Calu3 (cell line): ENCODE measurements around the gene PAX4. TPM values are rescaled to one million over a fixed set of nuclear protein-coding genes. Genes with fewer than 3 reads are reported as not detected.

Source experiments
- Bru-seq: library from RNA; stranded (reverse); fragments of 400-500 nt; gene quantifications from one replicate; lab custom pipeline; 2021; lab: Mats Ljungman, UMichigan
- BruChase-seq, 2 experiments: library from RNA; stranded (reverse); fragments of 400-500 nt; gene quantifications; one replicate each; lab custom pipeline; 2021; lab: Mats Ljungman, UMichigan
- BruUV-seq: library from RNA; stranded (reverse); fragments of 400-500 nt; replicated peaks from 2 replicates; lab custom pipeline; 2021; lab: Mats Ljungman, UMichigan
- CTCF ChIA-PET: fragments of 300-600 bp; sonication (Branson Sonifier 250); formaldehyde crosslinking; loops from one replicate; lab custom pipeline; 2022; ENCODE audit warnings: antibody characterized with exemption; lab: Charles Lee
- DNase-seq: peaks from one replicate; pipeline ENCODE4 v3.0.0; 2022
- H3K27ac Mint-ChIP-seq: one replicate; pipeline ENCODE4 v1.8.0; 2022; ENCODE audit warnings: mixed read lengths; ENCODE audit not compliant: unreplicated experiment
- H3K27me3 Mint-ChIP-seq: one replicate; pipeline ENCODE4 v1.8.0; 2022; ENCODE audit warnings: mixed read lengths; ENCODE audit not compliant: unreplicated experiment
- H3K36me3 Mint-ChIP-seq: one replicate; pipeline ENCODE4 v1.8.0; 2022; ENCODE audit warnings: mild to moderate bottlenecking, moderate library complexity, mixed read lengths; ENCODE audit not compliant: insufficient read depth, unreplicated experiment
- H3K4me1 Mint-ChIP-seq: one replicate; pipeline ENCODE4 v1.8.0; 2022; ENCODE audit warnings: mild to moderate bottlenecking, low read depth, mixed read lengths; ENCODE audit not compliant: unreplicated experiment
- H3K4me3 Mint-ChIP-seq: one replicate; pipeline ENCODE4 v1.8.0; 2022; ENCODE audit warnings: mild to moderate bottlenecking, low read depth, moderate library complexity, mixed read lengths; ENCODE audit not compliant: unreplicated experiment
- H3K9me3 Mint-ChIP-seq: one replicate; pipeline ENCODE4 v1.8.0; 2022; ENCODE audit warnings: low read depth, mixed read lengths; ENCODE audit not compliant: unreplicated experiment
- CTCF ChIP-seq: fragments of 200-600 bp; IDR thresholded peaks from one replicate; pipeline ENCODE4 v1.8.0; 2022; ENCODE audit warnings: antibody characterized with exemption; ENCODE audit not compliant: unreplicated experiment
- intact Hi-C: fragments of 100-400 bp; cut with micrococcal nuclease; formaldehyde crosslinking; loops from one replicate; pipeline ENCODE4 v1.10.0; 2022; ENCODE audit not compliant: unreplicated experiment
- long read RNA-seq: library from polyadenylated mRNA; stranded (forward); transcript quantifications from one replicate; pipeline ENCODE4 v2.0.0, GENCODE V29; 2022
- total RNA-seq: library from RNA; stranded (reverse); gene quantifications from 2 replicates; pipeline ENCODE4 v1.2.3, GENCODE V29; 2022

Gene PAX4
- total RNA-seq (not detected in 2 replicates), Bru-seq, nascent RNA (not detected), BruChase-seq, experiment 1, labeled RNA remaining after a 6-hour chase (not detected), BruChase-seq, experiment 2, labeled RNA remaining after a 2-hour chase (not detected)
- long read RNA-seq, result 0 reads

- CTCF ChIA-PET, result interaction anchor here (1.1 kb wide), 1 partner anchor 10 kb away, joined by 4 read pairs; no protein-coding TSS in a partner anchor
- no peaks in the 10 kb centered on the region for H3K36me3 Mint-ChIP-seq
- H3K27ac Mint-ChIP-seq, result no peak within 1 kb of the TSS
- no TSS peak for BruUV-seq
- DNase-seq, result no peak
- intact Hi-C loops, result no loop called here
- H3K4me1 Mint-ChIP-seq, result no peaks in the 10 kb centered on the region
- H3K9me3 Mint-ChIP-seq, result no peaks in the 10 kb centered on the region
- TF ChIP-seq CTCF, result no peak
- peaks cover 100% of the 10 kb centered on the region for H3K27me3 Mint-ChIP-seq
- H3K4me3 Mint-ChIP-seq, result no peak within 1 kb of the TSS
Observed at GRCh38 chr7:127618042-127618441, at the start of gene PAX4. Gene PAX4, minus strand, starts transcription at chr7:127618142. Its CDS starts 2,214 bp downstream, at chr7:127615928.

DNA sequence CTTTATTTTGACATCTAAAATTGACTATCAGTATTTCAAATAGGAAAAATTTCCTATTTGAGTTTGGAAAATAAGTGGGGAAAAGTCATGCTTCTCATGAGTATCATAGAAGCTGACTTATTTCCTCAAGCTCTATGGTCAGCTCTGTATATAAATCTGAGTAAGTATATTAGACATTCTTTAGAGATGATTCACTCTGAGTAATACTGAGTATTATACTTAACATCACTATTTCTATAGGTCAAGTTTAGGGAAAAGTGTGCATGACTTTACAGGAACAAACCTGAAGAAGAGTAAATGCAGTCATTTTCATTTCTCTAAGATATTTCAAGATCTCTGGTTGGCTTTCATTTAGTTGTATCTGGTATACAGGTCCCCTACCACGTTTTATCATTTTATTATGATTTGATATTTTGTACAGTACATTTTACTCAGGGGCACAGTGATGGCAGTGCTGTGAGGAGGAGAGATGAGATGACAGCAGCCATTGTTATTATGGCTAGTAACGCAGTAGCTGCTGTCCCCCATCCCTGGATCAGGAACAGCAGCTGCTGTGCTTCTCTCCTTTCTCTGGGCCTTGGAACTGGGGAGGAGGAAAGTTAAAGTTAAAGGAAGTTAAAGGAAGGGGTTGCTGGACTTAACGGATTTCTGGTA is 49.2 kb upstream of the PAX4 start:
- no TSS peak for BruUV-seq
- peaks cover 47% of the 10 kb centered on the region for H3K4me1 Mint-ChIP-seq
- H3K4me3 Mint-ChIP-seq, result no peak overlapping the region

DNA sequence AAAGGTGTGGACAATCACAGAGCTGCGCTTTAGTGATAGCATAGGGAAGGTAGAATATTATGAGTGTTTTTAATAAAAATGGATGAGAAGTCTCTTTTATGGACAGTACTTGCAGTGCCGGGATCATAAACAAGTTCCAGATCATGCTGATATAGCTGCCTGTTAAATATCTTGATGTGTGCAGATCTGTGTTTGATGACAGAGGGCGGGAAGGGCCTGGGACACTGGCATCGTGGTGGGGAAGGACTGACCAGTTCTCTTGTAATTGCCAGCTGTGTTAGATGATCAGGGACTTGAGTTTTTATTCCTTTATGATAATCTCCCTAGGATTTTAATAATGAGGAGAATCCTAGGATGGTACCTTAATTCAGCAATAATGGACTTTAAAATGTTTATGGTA is 48.7 kb upstream of the PAX4 start:
- H3K4me1 Mint-ChIP-seq, result peaks cover 49% of the 10 kb centered on the region
- peak overlapping the region; percentile 27 for H3K27ac Mint-ChIP-seq
- BruUV-seq, result no TSS peak
- H3K9me3 Mint-ChIP-seq, result no peaks in the 10 kb centered on the region
- CTCF ChIA-PET, result interaction anchor here (0.7 to 1.6 kb wide), 2 partner anchors 13 to 26 kb away, joined by 3 to 8 read pairs; no protein-coding TSS in a partner anchor
- TF ChIP-seq CTCF, result no peak
- H3K36me3 Mint-ChIP-seq, result peaks cover 38% of the 10 kb centered on the region
- H3K4me3 Mint-ChIP-seq, result no peak overlapping the region
- H3K27me3 Mint-ChIP-seq, result no peaks in the 10 kb centered on the region
- no peak for DNase-seq
- intact Hi-C loops, result no loop called here

More for the DNA sequence above, 49.2 kb upstream of the PAX4 start:
- Mint-ChIP-seq H3K36me3 (peaks cover 32% of the 10 kb centered on the region), H3K27me3 (no peaks in the 10 kb centered on the region), H3K9me3 (no peaks in the 10 kb centered on the region), H3K27ac (peak overlapping the region; percentile 27)
- intact Hi-C loops, result no loop called here
- no peak for DNase-seq
- CTCF ChIA-PET, result interaction anchor here (0.7 to 1.6 kb wide), 2 partner anchors 13 to 27 kb away, joined by 3 to 8 read pairs; no protein-coding TSS in a partner anchor
- TF ChIP-seq CTCF, result no peak

- H3K27me3 Mint-ChIP-seq, result no peaks in the 10 kb centered on the region
- no peak overlapping the region for H3K4me3 Mint-ChIP-seq
- intact Hi-C loops, result no loop called here
- peak overlapping the region; percentile 27 for H3K27ac Mint-ChIP-seq
- no peak for TF ChIP-seq CTCF
- BruUV-seq, result no TSS peak
- H3K9me3 Mint-ChIP-seq, result no peaks in the 10 kb centered on the region
- H3K4me1 Mint-ChIP-seq, result peaks cover 56% of the 10 kb centered on the region
- DNase-seq, result no peak
- CTCF ChIA-PET, result interaction anchor here (1.6 kb wide), 1 partner anchor 12 kb away, joined by 8 read pairs; no protein-coding TSS in a partner anchor
- H3K36me3 Mint-ChIP-seq, result peaks cover 45% of the 10 kb centered on the region
Observed at GRCh38 chr7:127665922-127666321, 48.0 kb upstream of the PAX4 start.
